ENCODE data around the gene STAC2. TPM values are rescaled to one million over a fixed set of nuclear protein-coding genes. Genes with fewer than 3 reads are reported as not detected.
"Not testable (repeated sequence)": the region's sequence is repeated elsewhere in the genome, so short reads cannot be mapped to it uniquely, and the experiment has no call there.

STAC2 gene
- total RNA-seq (2014; rRNA removed; shearing (Covaris generic); ENCODE audit: low replicate concordance): not detected in 2 replicates

DNA sequence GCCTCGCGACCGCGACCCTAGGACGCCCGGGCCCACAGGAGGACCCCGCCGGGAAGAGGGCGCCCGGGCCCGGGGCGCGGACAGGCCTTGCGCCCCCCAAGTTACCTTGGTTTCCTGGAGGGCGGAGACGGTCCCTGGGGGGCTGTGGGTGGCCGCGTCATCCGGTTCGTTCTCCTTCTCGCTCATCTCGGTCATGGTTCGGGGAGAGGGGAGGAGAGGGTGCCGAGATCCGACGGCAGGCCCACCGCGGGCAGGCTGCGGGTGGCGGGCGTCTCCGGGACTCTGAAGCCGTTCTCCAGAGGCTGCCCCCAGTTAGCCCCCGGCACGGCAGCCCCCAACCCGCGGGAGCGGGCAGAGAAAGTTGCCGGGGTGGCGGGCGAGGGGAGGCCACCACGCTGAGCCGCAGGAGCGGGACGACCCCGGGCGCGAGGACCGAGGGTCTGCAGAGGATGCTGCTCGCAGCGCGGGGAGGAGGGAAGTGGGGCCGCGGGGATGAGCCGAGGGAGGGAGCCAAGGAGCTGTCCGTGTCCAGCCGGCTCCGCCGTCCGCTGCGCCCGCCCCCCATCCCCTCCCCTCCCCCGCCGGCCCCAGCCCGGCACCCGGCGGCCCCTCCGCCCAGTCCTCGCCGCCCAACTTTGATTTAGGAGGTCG lies at the start of gene STAC2:
Gene STAC2, minus strand, starts transcription at position 638 of the 651 bp plus-strand sequence. Its CDS starts 443 bp downstream, at position 195.
- Histone ChIP-seq H4K20me1 (ENCODE audit: insufficient read depth, low read depth, low read length) (no peaks in the 10 kb centered on the region), H3K4me1 (ENCODE audit: low read length) (no peaks in the 10 kb centered on the region; the same call in 1 of the 2 replicates), H3K27ac (ENCODE audit: low read length) (no peak within 1 kb of the TSS), H3K4me3 (ENCODE audit: low read length) (no peak within 1 kb of the TSS), H2AFZ (ENCODE audit: low read length) (no peak within 1 kb of the TSS), H3K9ac (ENCODE audit: low read length) (no peak within 1 kb of the TSS), H3K27me3 (ENCODE audit: low read length) (no peaks in the 10 kb centered on the region), H3K79me2 (ENCODE audit: low read length) (no peaks in the 10 kb centered on the region), H3K9me3 (ENCODE audit: low read length) (no peaks in the 10 kb centered on the region), H3K9me2 (replicated peaks; ENCODE audit: insufficient read depth, low read length) (no peaks in the 10 kb centered on the region), H3K4me2 (ENCODE audit: low read depth, low read length, poor library complexity, severe bottlenecking) (no peak within 1 kb of the TSS), H3K36me3 (ENCODE audit: insufficient read depth, low read length) (no peaks in the 10 kb centered on the region)
- no peak for DNase-seq

- H3K27ac ChIP-seq (ENCODE audit: low read length): no peak overlapping the region
- H4K20me1 ChIP-seq (ENCODE audit: insufficient read depth, low read depth, low read length): no peaks in the 10 kb centered on the region
- H3K79me2 ChIP-seq (ENCODE audit: low read length): no peaks in the 10 kb centered on the region
- H3K4me2 ChIP-seq (ENCODE audit: low read depth, low read length, poor library complexity, severe bottlenecking): no peak overlapping the region
- peaks cover under 1% of the 10 kb centered on the region; the same call in 1 of the 2 replicates for H3K4me1 ChIP-seq (ENCODE audit: low read length)
- no peaks in the 10 kb centered on the region for H3K9me2 ChIP-seq (replicated peaks; ENCODE audit: insufficient read depth, low read length)
- H3K36me3 ChIP-seq (ENCODE audit: insufficient read depth, low read length): peaks cover 11% of the 10 kb centered on the region; the same call in 1 of the 2 replicates
- H3K27me3 ChIP-seq (ENCODE audit: low read length): no peaks in the 10 kb centered on the region
- DNase-seq: no peak
- no peaks in the 10 kb centered on the region for H3K9me3 ChIP-seq (ENCODE audit: low read length)
- H2AFZ ChIP-seq (ENCODE audit: low read length): no peak overlapping the region
- H3K9ac ChIP-seq (ENCODE audit: low read length): no peak overlapping the region
- no peak overlapping the region for H3K4me3 ChIP-seq (ENCODE audit: low read length)
Observed at GRCh38 chr17:39271546-39271945, 45.8 kb upstream of the STAC2 start.

DNA sequence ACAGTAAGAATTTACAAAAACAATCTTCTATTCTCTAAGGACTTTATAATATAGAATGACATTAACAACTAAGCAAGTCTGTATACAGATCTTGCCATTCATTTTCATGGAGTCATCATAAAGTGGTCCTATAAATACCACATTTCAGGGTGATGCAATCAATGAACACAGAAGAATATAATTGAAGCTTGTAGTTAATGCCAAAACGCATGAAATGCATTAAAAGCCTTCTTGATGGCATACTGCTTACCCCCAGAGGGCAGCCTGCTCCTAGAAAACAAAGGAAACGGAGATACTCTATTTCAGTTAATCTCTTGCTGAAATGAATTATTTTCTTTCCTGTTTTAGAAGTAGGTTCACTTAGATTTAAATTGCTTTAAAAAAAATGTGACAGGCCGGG lies 45.2 kb upstream of the STAC2 start:
- Histone ChIP-seq H3K27ac (ENCODE audit: low read length) (peak overlapping the region; percentile 51; the same call in 1 of the 2 replicates), H3K4me1 (ENCODE audit: low read length) (no peaks in the 10 kb centered on the region), H3K9ac (ENCODE audit: low read length) (no peak overlapping the region), H3K9me2 (replicated peaks; ENCODE audit: insufficient read depth, low read length) (no peaks in the 10 kb centered on the region), H3K4me3 (ENCODE audit: low read length) (no peak overlapping the region), H3K36me3 (ENCODE audit: insufficient read depth, low read length) (peaks cover 11% of the 10 kb centered on the region; the same call in 1 of the 2 replicates), H3K4me2 (ENCODE audit: low read depth, low read length, poor library complexity, severe bottlenecking) (no peak overlapping the region), H3K79me2 (ENCODE audit: low read length) (no peaks in the 10 kb centered on the region), H3K9me3 (ENCODE audit: low read length) (no peaks in the 10 kb centered on the region), H2AFZ (ENCODE audit: low read length) (no peak overlapping the region), H4K20me1 (ENCODE audit: insufficient read depth, low read depth, low read length) (no peaks in the 10 kb centered on the region), H3K27me3 (ENCODE audit: low read length) (no peaks in the 10 kb centered on the region)
- peak; percentile 86 for DNase-seq

DNA sequence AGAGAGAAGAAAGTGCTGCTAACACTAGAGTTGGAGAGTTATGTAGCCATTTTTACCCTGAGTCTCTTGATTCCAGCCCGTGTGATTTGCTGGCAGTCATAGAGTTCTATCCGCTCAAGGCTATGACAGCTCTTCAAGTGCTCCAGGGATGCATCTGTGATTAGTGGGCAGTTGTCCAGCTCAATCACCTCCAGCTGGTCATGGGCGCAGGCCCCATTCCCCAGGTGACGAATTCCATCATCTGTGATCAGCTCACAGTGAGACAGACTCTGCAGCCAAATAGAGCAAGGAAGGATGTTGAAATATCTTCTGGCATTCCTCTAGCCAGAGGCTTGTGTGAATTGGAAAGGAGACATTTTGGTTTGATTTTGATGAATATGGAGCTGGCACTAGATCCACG lies 38.4 kb upstream of the STAC2 start:
- peaks cover 12% of the 10 kb centered on the region; the same call in 1 of the 2 replicates for H3K36me3 ChIP-seq (ENCODE audit: insufficient read depth, low read length)
- no peak overlapping the region for H2AFZ ChIP-seq (ENCODE audit: low read length)

DNA sequence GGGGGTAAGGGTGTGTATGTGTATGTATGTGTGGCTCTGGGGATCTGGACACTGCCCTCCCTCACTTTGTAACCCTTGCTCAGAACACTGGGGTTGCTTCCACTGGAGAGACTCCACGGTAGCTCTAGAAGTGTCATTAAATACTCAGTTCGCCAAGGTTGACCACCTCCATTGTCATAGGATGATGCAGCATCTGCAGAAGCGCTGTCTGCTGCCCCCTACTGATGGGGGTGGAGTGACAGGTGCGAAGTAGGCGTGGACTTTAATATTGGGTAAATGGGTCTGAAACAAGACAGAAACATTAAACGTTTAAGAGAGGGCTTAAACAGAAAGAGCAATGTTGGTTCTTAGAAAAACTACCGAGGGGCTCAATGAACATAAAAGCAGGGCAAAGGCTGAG lies 35.5 kb upstream of the STAC2 start:
- H3K4me2 ChIP-seq (ENCODE audit: low read depth, low read length, poor library complexity, severe bottlenecking): no peak overlapping the region
- peak; percentile 79 for DNase-seq
- no peaks in the 10 kb centered on the region for H3K79me2 ChIP-seq (ENCODE audit: low read length)
- no peaks in the 10 kb centered on the region for H4K20me1 ChIP-seq (ENCODE audit: insufficient read depth, low read depth, low read length)
- H3K9ac ChIP-seq (ENCODE audit: low read length): no peak overlapping the region
- no peaks in the 10 kb centered on the region for H3K27me3 ChIP-seq (ENCODE audit: low read length)
- no peaks in the 10 kb centered on the region for H3K9me2 ChIP-seq (replicated peaks; ENCODE audit: insufficient read depth, low read length)
- H3K4me1 ChIP-seq (ENCODE audit: low read length): no peaks in the 10 kb centered on the region
- no peak overlapping the region for H3K4me3 ChIP-seq (ENCODE audit: low read length)
- H3K36me3 ChIP-seq (ENCODE audit: insufficient read depth, low read length): peaks cover 5% of the 10 kb centered on the region; the same call in 1 of the 2 replicates
- no peaks in the 10 kb centered on the region for H3K9me3 ChIP-seq (ENCODE audit: low read length)
- H2AFZ ChIP-seq (ENCODE audit: low read length): no peak overlapping the region
- no peak overlapping the region for H3K27ac ChIP-seq (ENCODE audit: low read length)

More for the DNA sequence above, 38.4 kb upstream of the STAC2 start:
- Histone ChIP-seq H3K4me2 (ENCODE audit: low read depth, low read length, poor library complexity, severe bottlenecking) (no peak overlapping the region), H3K9me2 (replicated peaks; ENCODE audit: insufficient read depth, low read length) (no peaks in the 10 kb centered on the region), H3K4me1 (ENCODE audit: low read length) (no peaks in the 10 kb centered on the region), H3K9ac (ENCODE audit: low read length) (no peak overlapping the region), H3K27me3 (ENCODE audit: low read length) (no peaks in the 10 kb centered on the region), H3K79me2 (ENCODE audit: low read length) (no peaks in the 10 kb centered on the region), H3K9me3 (ENCODE audit: low read length) (no peaks in the 10 kb centered on the region), H3K4me3 (ENCODE audit: low read length) (no peak overlapping the region), H4K20me1 (ENCODE audit: insufficient read depth, low read depth, low read length) (no peaks in the 10 kb centered on the region), H3K27ac (ENCODE audit: low read length) (no peak overlapping the region)
- no peak for DNase-seq

- Histone ChIP-seq H3K4me3 (ENCODE audit: low read length) (no peak overlapping the region), H4K20me1 (ENCODE audit: insufficient read depth, low read depth, low read length) (no peaks in the 10 kb centered on the region), H3K9me2 (replicated peaks; ENCODE audit: insufficient read depth, low read length) (no peaks in the 10 kb centered on the region), H2AFZ (ENCODE audit: low read length) (no peak overlapping the region), H3K79me2 (ENCODE audit: low read length) (no peaks in the 10 kb centered on the region), H3K4me2 (ENCODE audit: low read depth, low read length, poor library complexity, severe bottlenecking) (no peak overlapping the region), H3K9ac (ENCODE audit: low read length) (no peak overlapping the region), H3K27ac (ENCODE audit: low read length) (no peak overlapping the region), H3K9me3 (ENCODE audit: low read length) (no peaks in the 10 kb centered on the region), H3K36me3 (ENCODE audit: insufficient read depth, low read length) (peaks cover 8% of the 10 kb centered on the region; the same call in 1 of the 2 replicates), H3K4me1 (ENCODE audit: low read length) (no peaks in the 10 kb centered on the region), H3K27me3 (ENCODE audit: low read length) (no peaks in the 10 kb centered on the region)
- DNase-seq: no peak
Observed at GRCh38 chr17:39252788-39253460, 27.2 kb upstream of the STAC2 start.

GRCh38 chr17:39251997-39252396 lies 26.3 kb upstream of the STAC2 start:
- Histone ChIP-seq H3K9me2 (replicated peaks; ENCODE audit: insufficient read depth, low read length) (no peaks in the 10 kb centered on the region), H3K9ac (ENCODE audit: low read length) (no peak overlapping the region), H3K27ac (ENCODE audit: low read length) (no peak overlapping the region), H3K4me2 (ENCODE audit: low read depth, low read length, poor library complexity, severe bottlenecking) (no peak overlapping the region), H3K4me3 (ENCODE audit: low read length) (no peak overlapping the region), H3K79me2 (ENCODE audit: low read length) (no peaks in the 10 kb centered on the region), H3K36me3 (ENCODE audit: insufficient read depth, low read length) (peaks cover 8% of the 10 kb centered on the region; the same call in 1 of the 2 replicates), H3K27me3 (ENCODE audit: low read length) (no peaks in the 10 kb centered on the region), H3K9me3 (ENCODE audit: low read length) (no peaks in the 10 kb centered on the region), H3K4me1 (ENCODE audit: low read length) (no peaks in the 10 kb centered on the region), H4K20me1 (ENCODE audit: insufficient read depth, low read depth, low read length) (no peaks in the 10 kb centered on the region), H2AFZ (ENCODE audit: low read length) (no peak overlapping the region)
- no peak for DNase-seq

- H3K79me2 ChIP-seq (ENCODE audit: low read length); H4K20me1 ChIP-seq (ENCODE audit: insufficient read depth, low read depth, low read length); H3K27ac ChIP-seq (ENCODE audit: low read length); H3K9ac ChIP-seq (ENCODE audit: low read length); H3K27me3 ChIP-seq (ENCODE audit: low read length); H3K4me3 ChIP-seq (ENCODE audit: low read length); H3K9me3 ChIP-seq (ENCODE audit: low read length); H2AFZ ChIP-seq (ENCODE audit: low read length); H3K9me2 ChIP-seq (replicated peaks; ENCODE audit: insufficient read depth, low read length); H3K4me2 ChIP-seq (ENCODE audit: low read depth, low read length, poor library complexity, severe bottlenecking); H3K4me1 ChIP-seq (ENCODE audit: low read length); DNase-seq; H3K36me3 ChIP-seq (ENCODE audit: insufficient read depth, low read length): not testable (repeated sequence)
Observed at GRCh38 chr17:39250076-39250475, 24.3 kb upstream of the STAC2 start.

Measured in Karpas-422 (cell line).